Activated CD4-positive, alpha-beta T cell treated with anti-CD3 and anti-CD28 coated beads for 36 hours (primary cell): Measurements from ENCODE around the gene ROR1. TPM values are rescaled to one million over a fixed set of nuclear protein-coding genes. Genes with fewer than 3 reads are reported as not detected.

Experiments used
- ATAC-seq: fragments of 200-7000 bp; cut with Tn5 transposase; one replicate; pipeline ENCODE4 v1.10.0; 2021; ENCODE audit warnings: mild to moderate bottlenecking, moderate library complexity
- CTCF ChIA-PET: fragments of 350-600 bp; sonication (Branson Sonifier 250); formaldehyde crosslinking; loops from one replicate; lab custom pipeline; 2021; ENCODE audit warnings: antibody characterized with exemption; lab: Charles Lee
- POLR2A ChIA-PET: fragments of 350-600 bp; sonication (Branson Sonifier 250); formaldehyde crosslinking; loops from one replicate; lab custom pipeline; 2021; ENCODE audit warnings: antibody characterized with exemption, inconsistent platforms; lab: Charles Lee
- DNase-seq: peaks from one replicate; pipeline ENCODE4 v3.0.0-alpha.2; 2020
- H3K27ac Mint-ChIP-seq: one replicate; pipeline ENCODE4 v1.8.0; 2021; ENCODE audit warnings: mixed read lengths
- H3K27me3 Mint-ChIP-seq: one replicate; pipeline ENCODE4 v1.8.0; 2021; ENCODE audit warnings: mixed read lengths
- H3K36me3 Mint-ChIP-seq: one replicate; pipeline ENCODE4 v1.8.0; 2021; ENCODE audit warnings: low read depth, mixed read lengths
- H3K4me1 Mint-ChIP-seq: one replicate; pipeline ENCODE4 v1.8.0; 2021; ENCODE audit warnings: mixed read lengths
- H3K4me3 Mint-ChIP-seq: one replicate; pipeline ENCODE4 v1.8.0; 2021; ENCODE audit warnings: mild to moderate bottlenecking, moderate library complexity, mixed read lengths
- H3K9me3 Mint-ChIP-seq: one replicate; pipeline ENCODE4 v1.8.0; 2021; ENCODE audit warnings: low read depth, mixed read lengths
- intact Hi-C, 2 experiments: fragments of 100-400 bp; cut with DNase I in 1 of 2; cut with micrococcal nuclease in 1 of 2; formaldehyde crosslinking; loops; one replicate each; pipeline versions ENCODE4 v1.14.2 to v1.15.1; 2022 to 2024; cut with DNase I, micrococcal nuclease
- total RNA-seq, 2 experiments: library from RNA; stranded (reverse); gene quantifications; one replicate each; pipeline ENCODE4 v1.2.3, GENCODE V29; 2021

Gene ROR1
- total RNA-seq, 2 experiments from 2014 or later, result 0.21 TPM; not detected in 1

DNA sequence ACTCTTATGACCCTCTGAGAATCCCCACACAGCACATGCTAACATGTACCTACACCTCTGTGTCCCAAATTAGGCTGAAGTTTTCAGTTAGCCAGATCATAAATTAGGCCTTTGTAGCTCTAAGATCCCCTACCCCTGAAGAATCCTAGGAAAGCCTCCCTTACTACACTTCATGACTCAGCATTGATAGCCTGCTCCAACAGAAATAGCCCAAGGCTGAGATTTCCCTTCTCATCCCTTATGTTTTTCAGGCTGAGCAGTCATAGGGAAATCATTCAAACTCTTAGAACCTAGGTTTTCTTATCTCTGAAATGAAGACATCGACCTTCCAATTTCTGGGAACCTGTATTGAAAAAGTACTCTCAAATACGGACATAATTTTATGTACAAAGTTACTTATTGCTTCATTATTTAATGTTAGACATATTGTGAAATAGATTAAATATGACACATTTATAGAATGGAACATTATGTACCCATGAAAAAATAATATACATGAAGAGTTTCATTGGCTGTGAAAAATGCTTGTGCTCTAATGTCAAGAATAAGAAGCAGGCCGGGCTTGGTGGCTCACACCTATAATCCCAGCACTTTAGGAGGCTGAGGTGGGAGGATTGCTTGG is 307.2 kb downstream of the ROR1 start:
- Mint-ChIP-seq H3K4me3 (no peak overlapping the region), H3K9me3 (no peaks in the 10 kb centered on the region), H3K27me3 (no peaks in the 10 kb centered on the region), H3K27ac (no peak overlapping the region), H3K4me1 (no peaks in the 10 kb centered on the region), H3K36me3 (no peaks in the 10 kb centered on the region)
- intact Hi-C loops, result no loop called here
- no peak for ATAC-seq
- no peak for DNase-seq
- POLR2A ChIA-PET, result no interaction called here
- CTCF ChIA-PET, result interaction anchor here (1.3 kb wide), 1 partner anchor 166 kb away, joined by 3 read pairs; no protein-coding TSS in a partner anchor

DNA sequence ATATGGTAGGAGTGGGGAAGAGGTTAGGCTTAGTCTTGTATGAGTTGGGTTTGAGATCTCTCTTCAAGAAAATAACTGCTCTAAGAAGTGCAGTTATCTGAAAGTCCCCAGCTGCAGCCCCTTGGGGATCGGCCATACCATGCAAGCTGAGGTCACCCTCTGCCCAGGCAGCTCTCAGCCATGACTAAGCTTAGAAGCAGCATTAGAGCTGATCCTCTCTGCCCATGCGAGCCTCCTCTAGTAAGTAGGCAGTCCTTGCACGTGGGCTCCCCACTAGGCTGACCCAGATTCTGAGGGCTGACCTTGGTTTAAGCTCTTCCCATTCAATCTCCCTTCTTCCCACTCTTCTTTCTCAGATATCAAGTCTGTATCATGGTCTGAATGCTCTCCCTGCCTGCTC is 308.6 kb downstream of the ROR1 start:
- no peaks in the 10 kb centered on the region for H3K4me1 Mint-ChIP-seq
- H3K9me3 Mint-ChIP-seq, result no peaks in the 10 kb centered on the region
- no peak overlapping the region for H3K4me3 Mint-ChIP-seq
- ATAC-seq, result no peak
- DNase-seq, result no peak
- H3K36me3 Mint-ChIP-seq, result no peaks in the 10 kb centered on the region
- CTCF ChIA-PET, result no interaction called here
- no peak overlapping the region for H3K27ac Mint-ChIP-seq
- H3K27me3 Mint-ChIP-seq, result no peaks in the 10 kb centered on the region
- intact Hi-C loops, result no loop called here
- POLR2A ChIA-PET, result no interaction called here

- H3K9me3 Mint-ChIP-seq, result no peaks in the 10 kb centered on the region
- DNase-seq, result no peak
- CTCF ChIA-PET, result no interaction called here
- H3K27me3 Mint-ChIP-seq, result no peaks in the 10 kb centered on the region
- no peak for ATAC-seq
- H3K4me1 Mint-ChIP-seq, result no peaks in the 10 kb centered on the region
- no peak overlapping the region for H3K4me3 Mint-ChIP-seq
- no peaks in the 10 kb centered on the region for H3K36me3 Mint-ChIP-seq
- intact Hi-C loops, result no loop called here
- POLR2A ChIA-PET, result no interaction called here
- H3K27ac Mint-ChIP-seq, result no peak overlapping the region
These were observed 310.6 kb downstream of the ROR1 start for GRCh38 chr1:64084451-64084850.

- no peak overlapping the region for H3K27ac Mint-ChIP-seq
- intact Hi-C loops, result no loop called here
- no peaks in the 10 kb centered on the region for H3K9me3 Mint-ChIP-seq
- ChIA-PET CTCF (no interaction called here), POLR2A (no interaction called here)
- DNase-seq, result no peak
- no peak overlapping the region for H3K4me3 Mint-ChIP-seq
- no peak for ATAC-seq
- no peaks in the 10 kb centered on the region for H3K27me3 Mint-ChIP-seq
- no peaks in the 10 kb centered on the region for H3K36me3 Mint-ChIP-seq
- no peaks in the 10 kb centered on the region for H3K4me1 Mint-ChIP-seq
These were observed 314.0 kb downstream of the ROR1 start for GRCh38 chr1:64087768-64088167.

DNA sequence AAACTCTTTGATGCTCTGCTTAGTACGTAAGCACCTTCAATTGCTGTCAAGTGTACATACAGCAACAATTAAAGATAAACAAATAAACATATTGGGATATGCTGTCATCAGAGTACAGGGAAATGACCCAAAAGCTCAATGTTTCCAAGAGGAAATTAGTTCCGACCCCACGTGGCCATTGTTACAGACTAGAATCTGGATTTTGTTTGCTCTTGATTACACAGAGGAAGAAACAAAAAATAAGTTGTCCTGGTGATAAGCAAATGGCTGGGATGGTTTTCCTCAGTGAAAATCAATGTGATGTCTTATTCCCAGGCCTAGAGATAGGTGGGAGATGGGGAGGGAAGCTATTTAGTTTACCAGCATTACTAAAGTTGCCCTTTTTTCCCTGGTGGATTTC is 316.6 kb downstream of the ROR1 start:
- intact Hi-C loops, result no loop called here
- Mint-ChIP-seq H3K27me3 (peaks cover 4% of the 10 kb centered on the region), H3K9me3 (no peaks in the 10 kb centered on the region), H3K4me3 (no peak overlapping the region), H3K4me1 (no peaks in the 10 kb centered on the region), H3K27ac (no peak overlapping the region), H3K36me3 (no peaks in the 10 kb centered on the region)
- ATAC-seq (no peak), DNase-seq (no peak)
- ChIA-PET CTCF (interaction anchor here (0.9 kb wide), 1 partner anchor 49 kb away, joined by 3 read pairs; no protein-coding TSS in a partner anchor), POLR2A (no interaction called here)

DNA sequence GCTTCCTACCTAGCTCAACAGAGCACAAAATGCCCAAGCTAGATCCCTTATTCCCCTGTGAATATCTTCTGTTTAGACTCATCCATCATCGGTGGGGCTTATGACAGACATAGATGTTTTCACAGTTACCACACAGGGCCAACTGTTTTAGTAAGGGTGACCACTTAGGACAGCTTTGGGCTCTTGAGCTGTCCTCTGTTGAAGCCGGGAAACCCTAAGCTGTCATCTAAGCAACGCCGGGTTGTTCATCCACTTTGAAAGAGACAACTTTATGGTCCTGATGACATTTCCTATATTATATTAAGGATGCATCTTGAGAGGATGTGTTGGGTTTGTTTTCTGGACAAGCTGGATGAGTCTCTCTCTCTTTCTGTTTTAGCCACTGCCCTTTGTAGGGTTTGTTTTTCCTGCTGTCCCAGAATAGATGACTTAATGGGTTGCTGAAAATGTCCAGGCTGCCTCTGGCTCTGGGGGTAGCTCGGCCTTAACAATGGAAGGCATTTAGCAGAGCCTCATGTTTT is 319.1 kb downstream of the ROR1 start:
- intact Hi-C loops, result no loop called here
- no peak for ATAC-seq
- Mint-ChIP-seq H3K4me3 (no peak overlapping the region), H3K27ac (no peak overlapping the region), H3K36me3 (no peaks in the 10 kb centered on the region), H3K27me3 (peaks cover 4% of the 10 kb centered on the region), H3K4me1 (no peaks in the 10 kb centered on the region), H3K9me3 (no peaks in the 10 kb centered on the region)
- CTCF ChIA-PET, result interaction anchor here (1.1 kb wide), 1 partner anchor 25 kb away, joined by 4 read pairs; no protein-coding TSS in a partner anchor
- POLR2A ChIA-PET, result no interaction called here
- DNase-seq, result no peak

DNA sequence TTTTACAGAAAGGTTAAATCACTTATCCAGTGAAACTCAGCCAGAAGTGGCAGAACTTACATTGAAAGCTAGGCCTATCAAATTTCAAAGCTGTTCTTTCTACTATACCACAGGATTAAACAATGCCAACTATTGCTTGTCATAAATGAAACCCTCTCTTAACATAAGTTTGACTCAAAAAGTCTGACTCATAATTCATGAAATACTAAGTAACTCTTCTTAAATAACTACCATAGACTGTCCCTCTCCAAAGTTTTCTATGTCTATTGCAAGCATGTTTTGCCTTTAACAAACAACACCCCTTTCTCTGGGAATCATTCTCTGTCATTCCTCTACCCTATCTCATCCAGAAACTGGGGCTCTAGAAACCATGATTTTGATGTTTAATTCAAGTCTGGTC is 320.1 kb downstream of the ROR1 start:
- ChIA-PET CTCF (no interaction called here), POLR2A (no interaction called here)
- no peak for ATAC-seq
- intact Hi-C loops, result no loop called here
- DNase-seq, result no peak
- Mint-ChIP-seq H3K27me3 (peaks cover 4% of the 10 kb centered on the region), H3K27ac (no peak overlapping the region), H3K4me1 (no peaks in the 10 kb centered on the region), H3K4me3 (no peak overlapping the region), H3K36me3 (no peaks in the 10 kb centered on the region), H3K9me3 (no peaks in the 10 kb centered on the region)

DNA sequence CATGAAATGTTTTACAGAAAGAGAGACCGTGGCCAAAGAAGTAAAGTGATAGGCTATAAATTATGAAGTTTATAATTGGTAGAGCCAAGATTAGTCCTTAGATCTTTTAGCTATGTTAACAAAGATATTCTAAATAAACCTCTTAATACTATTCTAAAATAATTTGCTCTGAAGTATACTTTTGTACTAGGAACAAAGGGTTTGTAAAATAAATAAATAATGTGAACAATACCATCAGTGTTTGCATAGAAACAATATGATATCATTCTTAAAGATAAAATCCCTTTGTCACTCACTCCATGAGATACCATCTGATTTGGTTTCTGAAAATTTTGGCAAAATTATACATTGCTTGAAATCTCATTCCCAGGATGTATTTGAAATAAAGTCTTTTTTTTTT is 322.0 kb downstream of the ROR1 start:
- H3K4me1 Mint-ChIP-seq, result no peaks in the 10 kb centered on the region
- intact Hi-C loops, result no loop called here
- ChIA-PET POLR2A (no interaction called here), CTCF (no interaction called here)
- H3K27me3 Mint-ChIP-seq, result peaks cover 4% of the 10 kb centered on the region
- DNase-seq (no peak), ATAC-seq (no peak)
- H3K4me3 Mint-ChIP-seq, result no peak overlapping the region
- H3K9me3 Mint-ChIP-seq, result no peaks in the 10 kb centered on the region
- H3K36me3 Mint-ChIP-seq, result no peaks in the 10 kb centered on the region
- H3K27ac Mint-ChIP-seq, result no peak overlapping the region

- DNase-seq (no peak), ATAC-seq (no peak)
- H3K4me3 Mint-ChIP-seq, result no peak overlapping the region
- H3K27me3 Mint-ChIP-seq, result peaks cover 4% of the 10 kb centered on the region
- H3K4me1 Mint-ChIP-seq, result no peaks in the 10 kb centered on the region
- H3K36me3 Mint-ChIP-seq, result no peaks in the 10 kb centered on the region
- POLR2A ChIA-PET, result interaction anchor here (0.6 kb wide), 1 partner anchor 771 kb away, joined by 4 read pairs; no protein-coding TSS in a partner anchor
- intact Hi-C loops, result no loop called here
- no peaks in the 10 kb centered on the region for H3K9me3 Mint-ChIP-seq
- H3K27ac Mint-ChIP-seq, result no peak overlapping the region
- CTCF ChIA-PET, result no interaction called here
These were observed 324.0 kb downstream of the ROR1 start for GRCh38 chr1:64097859-64098258.

DNA sequence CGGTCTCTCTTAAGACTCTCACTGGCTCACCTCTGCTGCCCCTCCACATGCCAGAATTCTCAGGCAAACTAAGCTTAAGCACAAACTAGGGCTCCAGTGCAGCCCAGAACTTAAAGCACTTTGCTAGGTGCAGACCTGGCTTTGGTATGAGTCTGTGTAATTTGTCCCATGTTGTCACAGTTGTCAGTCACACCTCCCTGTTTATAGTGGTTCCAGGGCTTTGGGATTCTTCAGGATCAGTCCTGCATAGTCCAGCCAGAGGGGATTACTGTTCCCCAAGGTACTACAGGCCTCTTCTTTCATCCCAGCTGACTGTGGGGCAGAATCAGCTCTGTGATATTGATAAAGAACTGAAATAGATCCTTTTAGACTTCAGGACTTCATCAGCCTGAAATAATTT is 324.6 kb downstream of the ROR1 start:
- no peaks in the 10 kb centered on the region for H3K4me1 Mint-ChIP-seq
- POLR2A ChIA-PET, result no interaction called here
- intact Hi-C loops, result no loop called here
- H3K4me3 Mint-ChIP-seq, result no peak overlapping the region
- ATAC-seq (no peak), DNase-seq (no peak)
- no peak overlapping the region for H3K27ac Mint-ChIP-seq
- no peaks in the 10 kb centered on the region for H3K9me3 Mint-ChIP-seq
- CTCF ChIA-PET, result no interaction called here
- H3K27me3 Mint-ChIP-seq, result peaks cover 3% of the 10 kb centered on the region
- no peaks in the 10 kb centered on the region for H3K36me3 Mint-ChIP-seq

- ChIA-PET CTCF (interaction anchor here (0.5 kb wide), 1 partner anchor 119 kb away, joined by 3 read pairs; no protein-coding TSS in a partner anchor), POLR2A (no interaction called here)
- Mint-ChIP-seq H3K27ac (no peak overlapping the region), H3K4me3 (no peak overlapping the region), H3K4me1 (no peaks in the 10 kb centered on the region), H3K9me3 (no peaks in the 10 kb centered on the region), H3K36me3 (no peaks in the 10 kb centered on the region), H3K27me3 (no peaks in the 10 kb centered on the region)
- intact Hi-C loops, result no loop called here
- DNase-seq (no peak), ATAC-seq (no peak)
These were observed 325.2 kb downstream of the ROR1 start for GRCh38 chr1:64098846-64099582.

- no peaks in the 10 kb centered on the region for H3K9me3 Mint-ChIP-seq
- H3K27ac Mint-ChIP-seq, result no peak overlapping the region
- no peaks in the 10 kb centered on the region for H3K4me1 Mint-ChIP-seq
- DNase-seq (no peak), ATAC-seq (no peak)
- H3K4me3 Mint-ChIP-seq, result no peak overlapping the region
- ChIA-PET POLR2A (no interaction called here), CTCF (no interaction called here)
- no peaks in the 10 kb centered on the region for H3K36me3 Mint-ChIP-seq
- no peaks in the 10 kb centered on the region for H3K27me3 Mint-ChIP-seq
- intact Hi-C loops, result no loop called here
These were observed 327.0 kb downstream of the ROR1 start for GRCh38 chr1:64100791-64101190.
